SK-N-MC (cell line): ENCODE measurements around the gene KLHL29.

Experiments used
- EZH2 ChIP-seq: fragments of 200-600 bp; sonication (generic); IDR thresholded peaks from one replicate; pipeline ENCODE4 v1.6.1; 2017; ENCODE audit warnings: antibody characterized with exemption
- POLR2AphosphoS5 ChIP-seq: IDR thresholded peaks from 2 replicates; pipeline ENCODE4 v1.6.1; 2012; ENCODE audit warnings: mild to moderate bottlenecking, low read depth, low read length, borderline replicate concordance

DNA sequence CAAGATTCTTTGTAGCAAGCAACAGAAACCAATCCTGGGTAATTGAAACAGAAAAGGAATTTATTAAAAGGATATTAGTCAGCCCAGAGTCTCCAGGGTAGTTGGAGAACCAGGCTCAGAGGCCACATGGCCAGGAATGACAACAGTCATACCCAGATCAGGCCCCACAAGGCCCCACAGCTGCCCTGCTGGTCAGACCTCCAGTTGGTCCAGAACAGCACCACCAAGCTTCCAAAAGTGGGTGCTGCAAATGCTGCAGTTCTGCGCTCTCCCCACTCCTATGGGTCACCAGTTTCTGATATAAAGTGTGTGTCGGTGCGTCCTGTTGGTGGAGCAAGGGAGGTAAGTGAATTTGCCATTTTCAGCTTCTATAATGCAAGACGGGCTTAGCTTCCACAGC, 29.9 kb downstream of the KLHL29 start:
- TF ChIP-seq EZH2 (no peak), POLR2AphosphoS5 (no peak)
